GM23338 (cell line): ENCODE data around the gene NMNAT1. TPM values are rescaled to one million over a fixed set of nuclear protein-coding genes. Genes with fewer than 3 reads are reported as not detected.

Source experiments
- ATAC-seq: fragments of 200-7000 bp; cut with Tn5 transposase; 3 replicates; pipeline ENCODE4 v1.9.1; 2020
- DNase-seq: peaks from one replicate; pipeline ENCODE4 v3.0.0-alpha.2; 2015; ENCODE audit warnings: low spot score
- H2AFZ ChIP-seq: fragments of 200-600 bp; sonication (generic); 2 replicates; pipeline ENCODE4 v1.8.0; 2016; ENCODE audit warnings: antibody characterized with exemption, mild to moderate bottlenecking, moderate library complexity
- H3F3A ChIP-seq: fragments of 200-600 bp; sonication (generic); replicated peaks from 2 replicates; pipeline ENCODE4 v1.8.0; 2017; ENCODE audit warnings: antibody characterized with exemption, mixed run types, low read depth
- H3K27ac ChIP-seq: fragments of 200-600 bp; sonication (generic); 2 replicates; pipeline ENCODE4 v1.6.1; 2016; ENCODE audit warnings: low read depth
- H3K27me3 ChIP-seq: fragments of 200-600 bp; sonication (generic); 2 replicates; pipeline ENCODE4 v1.8.0; 2016; ENCODE audit warnings: mild to moderate bottlenecking, mixed run types, moderate library complexity; ENCODE audit not compliant: insufficient read depth
- H3K36me3 ChIP-seq: fragments of 200-600 bp; sonication (generic); 2 replicates; pipeline ENCODE4 v1.8.0; 2016; ENCODE audit warnings: mild to moderate bottlenecking; ENCODE audit not compliant: insufficient read depth
- H3K4me1 ChIP-seq: fragments of 200-600 bp; sonication (generic); 2 replicates; pipeline ENCODE4 v1.8.0; 2016; ENCODE audit warnings: mild to moderate bottlenecking, moderate library complexity; ENCODE audit not compliant: insufficient read depth
- H3K4me2 ChIP-seq: fragments of 200-600 bp; sonication (generic); 2 replicates; pipeline ENCODE4 v1.7.1; 2017; ENCODE audit warnings: mixed run types
- H3K4me3 ChIP-seq: fragments of 200-600 bp; sonication (generic); 2 replicates; pipeline ENCODE4 v1.6.1; 2016; ENCODE audit warnings: mixed run types
- H3K79me2 ChIP-seq: fragments of 200-600 bp; sonication (generic); replicated peaks from 2 replicates; pipeline ENCODE4 v1.8.0; 2017; ENCODE audit warnings: mild to moderate bottlenecking; ENCODE audit not compliant: insufficient read depth
- H3K9me2 ChIP-seq: fragments of 200-600 bp; sonication (generic); 2 replicates; pipeline ENCODE4 v1.8.0; 2017; ENCODE audit not compliant: insufficient read depth
- H4K20me1 ChIP-seq: fragments of 200-600 bp; sonication (generic); replicated peaks from 2 replicates; pipeline ENCODE4 v1.8.0; 2017; ENCODE audit warnings: mild to moderate bottlenecking; ENCODE audit not compliant: insufficient read depth
- H3K27ac Mint-ChIP-seq: 2 replicates; pipeline ENCODE4 v1.8.0; 2020; ENCODE audit warnings: inconsistent platforms, mild to moderate bottlenecking, moderate library complexity, mixed read lengths
- H3K27me3 Mint-ChIP-seq: 3 replicates; pipeline ENCODE4 v1.8.0; 2022; ENCODE audit warnings: low read depth, mild to moderate bottlenecking, moderate library complexity, mixed read lengths, inconsistent platforms; ENCODE audit not compliant: insufficient read depth, poor library complexity
- H3K36me3 Mint-ChIP-seq: 3 replicates; pipeline ENCODE4 v1.8.0; 2021; ENCODE audit warnings: low read depth, mild to moderate bottlenecking, inconsistent platforms, moderate library complexity, mixed read lengths
- H3K4me1 Mint-ChIP-seq: 3 replicates; pipeline ENCODE4 v1.8.0; 2020; ENCODE audit warnings: mild to moderate bottlenecking, inconsistent platforms, mixed read lengths
- H3K4me3 Mint-ChIP-seq: 3 replicates; pipeline ENCODE4 v1.8.0; 2021; ENCODE audit warnings: moderate library complexity, mild to moderate bottlenecking, inconsistent platforms, mixed read lengths
- H3K9me3 Mint-ChIP-seq: 3 replicates; pipeline ENCODE4 v1.8.0; 2020; ENCODE audit warnings: moderate library complexity, mild to moderate bottlenecking, inconsistent platforms, mixed read lengths
- CREB1 ChIP-seq: fragments of 250-450 bp; sonication (Bioruptor Pico); IDR thresholded peaks from 2 replicates; pipeline ENCODE4 v1.5.0; 2020; ENCODE audit warnings: low read depth, mild to moderate bottlenecking, moderate library complexity
- CTCF ChIP-seq, 2 experiments: fragments of 200-600 bp in 1 of 2; sonication (generic) in 1 of 2; conservative IDR thresholded peaks; 2 replicates each; pipeline versions ENCODE4 v1.5.1 to v1.6.1; 2016 to 2017; ENCODE audit warnings: antibody characterized with exemption in 2 of 2, low read depth in 2 of 2, mild to moderate bottlenecking in 2 of 2, moderate library complexity in 1 of 2
- EZH2phosphoT487 ChIP-seq: fragments of 200-600 bp; sonication (generic); IDR thresholded peaks from one replicate; pipeline ENCODE4 v1.8.1; 2018; ENCODE audit warnings: antibody characterized with exemption; ENCODE audit not compliant: unreplicated experiment
- JUNB ChIP-seq: IDR thresholded peaks from one replicate; pipeline ENCODE4 v1.6.1; 2016; ENCODE audit warnings: antibody characterized with exemption; ENCODE audit not compliant: unreplicated experiment
- NANOG ChIP-seq: IDR thresholded peaks from 2 replicates; pipeline ENCODE4 v1.6.1; 2016; ENCODE audit warnings: antibody characterized with exemption, borderline replicate concordance
- POLR2AphosphoS5 ChIP-seq: IDR thresholded peaks from 2 replicates; pipeline ENCODE4 v1.6.1; 2016; ENCODE audit warnings: antibody characterized with exemption, low read depth
- REST ChIP-seq: IDR thresholded peaks from one replicate; pipeline ENCODE4 v1.6.1; 2018; ENCODE audit warnings: antibody characterized with exemption; ENCODE audit not compliant: unreplicated experiment
- STAT1 ChIP-seq: IDR thresholded peaks from one replicate; pipeline ENCODE4 v1.6.1; 2016; ENCODE audit warnings: antibody characterized with exemption; ENCODE audit not compliant: unreplicated experiment
- ZNF114 ChIP-seq: fragments of 250-450 bp; sonication (Bioruptor Pico); IDR thresholded peaks from 2 replicates; pipeline ENCODE4 v1.5.0; 2020; ENCODE audit warnings: mild to moderate bottlenecking, moderate library complexity
- polyA plus RNA-seq: library from polyadenylated mRNA; unstranded; fragments of >200 nt; fragmentation: Nextera tagmentation; extraction: Ambion mirVana; gene quantifications from 2 replicates; pipeline ENCODE4 v1.2.1, GENCODE V29; 2016
- total RNA-seq: library from RNA; depleted of rRNA; stranded (reverse); fragments of >200 nt; shearing (Covaris generic); gene quantifications from 2 replicates; pipeline ENCODE4 v1.2.3, GENCODE V29; 2014

The NMNAT1 gene
- total and polyA plus RNA-seq, 2 experiments from 2014 or later = 2.5 to 3.9 TPM

- H3K27ac Mint-ChIP-seq = peak overlapping the region; percentile 78
- Histone ChIP-seq H4K20me1 (no peaks in the 10 kb centered on the region), H3K27ac (peak overlapping the region; percentile 59), H3K27me3 (no peaks in the 10 kb centered on the region), H3K4me3 (no peak overlapping the region), H3K4me1 (peaks cover 59% of the 10 kb centered on the region), H3F3A (no peaks in the 10 kb centered on the region), H3K36me3 (0 out of 2 replicates have a peak, but pooled peaks cover 4% of the 10 kb centered on the region), H2AFZ (no peak overlapping the region), H3K4me2 (0 out of 2 replicates have a peak overlapping the region, but pooled peaks have one; percentile 33), H3K79me2 (no peaks in the 10 kb centered on the region), H3K9me2 (no peaks in the 10 kb centered on the region)
- peaks cover 14% of the 10 kb centered on the region; the same call in 2 of the 3 replicates for H3K36me3 Mint-ChIP-seq
- no peak for TF ChIP-seq STAT1
- no peak for TF ChIP-seq ZNF114 (CRISPR knock-in tag)
- no peak for TF ChIP-seq NANOG
- TF ChIP-seq JUNB = no peak
- TF ChIP-seq CREB1 (CRISPR knock-in tag) = no peak
- no peak for TF ChIP-seq EZH2phosphoT487
- TF ChIP-seq CTCF (conservative IDR thresholded peaks at IDR 0.05; ENCODE audit: low read depth in 2 of 2) = no peak
- no peak for TF ChIP-seq POLR2AphosphoS5
- no peak for TF ChIP-seq REST
- peaks cover 2% of the 10 kb centered on the region for H3K27me3 Mint-ChIP-seq
- ATAC-seq = no peak
- no peaks in the 10 kb centered on the region for H3K9me3 Mint-ChIP-seq
- DNase-seq = no peak
- H3K4me3 Mint-ChIP-seq = no peak overlapping the region
- peaks cover 48% of the 10 kb centered on the region for H3K4me1 Mint-ChIP-seq
Observed at GRCh38 chr1:9927259-9927658, 16.0 kb upstream of the NMNAT1 start.
